Activated T-helper 17 cell treated with anti-CD3 and anti-CD28 coated beads, Interleukin-2, amount 50 U/mL, for 72 hours (primary cell): Measurements from ENCODE around the gene CEP131. TPM values are rescaled to one million over a fixed set of nuclear protein-coding genes. Genes with fewer than 3 reads are reported as not detected.

Experiments
- ATAC-seq: fragments of 150-1000 bp; cut with Tn5 transposase; replicated peaks from 2 replicates; pipeline ENCODE4 v1.10.0; 2021; ENCODE audit warnings: mild to moderate bottlenecking, moderate library complexity
- H3K27ac Mint-ChIP-seq: one replicate; pipeline ENCODE4 v1.8.0; 2022; ENCODE audit warnings: mixed read lengths
- H3K27me3 Mint-ChIP-seq: one replicate; pipeline ENCODE4 v1.8.0; 2022; ENCODE audit warnings: mixed read lengths
- H3K36me3 Mint-ChIP-seq: one replicate; pipeline ENCODE4 v1.8.0; 2022; ENCODE audit warnings: low read depth, mild to moderate bottlenecking, mixed read lengths
- H3K4me1 Mint-ChIP-seq: one replicate; pipeline ENCODE4 v1.8.0; 2022; ENCODE audit warnings: mixed read lengths
- H3K4me3 Mint-ChIP-seq: one replicate; pipeline ENCODE4 v1.8.0; 2022; ENCODE audit warnings: mild to moderate bottlenecking, mixed read lengths
- H3K9me3 Mint-ChIP-seq: one replicate; pipeline ENCODE4 v1.8.0; 2022; ENCODE audit warnings: mixed read lengths
- total RNA-seq, 2 donors: library from RNA; stranded (reverse); gene quantifications; one replicate each; pipeline ENCODE4 v1.2.3, GENCODE V29; 2022

The CEP131 gene
- total RNA-seq, 2 donors from 2014 or later, result 8.4 to 10.4 TPM

DNA sequence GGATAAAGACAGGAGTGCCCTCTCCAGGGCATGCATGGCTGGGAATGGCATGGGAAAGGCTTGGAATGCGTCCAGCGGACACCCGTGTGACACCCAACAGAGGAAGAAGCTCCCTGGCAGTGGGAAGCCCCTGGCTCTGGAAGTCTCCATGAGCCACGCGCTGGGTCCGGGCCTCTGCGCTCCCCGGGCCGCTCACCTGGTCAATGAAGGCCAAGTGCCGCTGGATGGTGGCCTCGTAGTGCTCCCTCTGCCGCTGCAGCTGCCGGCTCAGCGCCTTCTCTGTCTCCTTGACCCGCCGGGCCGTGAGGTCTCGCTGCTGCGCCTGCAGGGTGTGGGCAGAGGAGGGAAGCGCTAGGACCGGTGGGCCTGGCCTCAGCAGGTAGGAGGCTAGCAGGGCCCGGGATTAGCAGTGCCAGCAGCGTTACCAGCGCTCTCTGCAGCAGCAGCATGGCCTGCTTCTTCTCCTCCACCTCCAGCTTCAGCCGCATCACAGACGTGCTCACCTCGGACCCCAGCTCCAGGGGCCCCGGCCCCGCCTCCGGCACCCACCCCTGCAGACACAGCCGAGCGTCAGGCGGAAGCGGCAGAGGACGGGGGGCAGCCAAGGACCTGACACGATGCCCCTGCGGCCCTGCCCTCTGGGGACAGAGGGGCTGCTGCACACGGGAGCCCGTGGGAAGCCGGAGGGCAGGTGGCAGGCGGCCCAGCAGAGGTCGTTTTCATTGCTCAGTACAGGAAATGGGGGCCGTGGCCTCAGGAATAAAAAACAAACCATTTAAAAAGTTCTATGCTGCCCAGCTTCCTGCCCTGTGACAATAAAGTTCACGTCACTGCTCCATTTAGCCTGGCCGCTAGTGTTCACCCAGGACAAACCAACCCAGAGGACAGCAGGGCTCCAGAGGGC lies 26.0 kb downstream of the CEP131 start:
- Mint-ChIP-seq H3K36me3 (no peaks in the 10 kb centered on the region), H3K27me3 (no peaks in the 10 kb centered on the region), H3K4me3 (no peak overlapping the region), H3K9me3 (no peaks in the 10 kb centered on the region), H3K4me1 (no peaks in the 10 kb centered on the region), H3K27ac (no peak overlapping the region)
- no peak for ATAC-seq

DNA sequence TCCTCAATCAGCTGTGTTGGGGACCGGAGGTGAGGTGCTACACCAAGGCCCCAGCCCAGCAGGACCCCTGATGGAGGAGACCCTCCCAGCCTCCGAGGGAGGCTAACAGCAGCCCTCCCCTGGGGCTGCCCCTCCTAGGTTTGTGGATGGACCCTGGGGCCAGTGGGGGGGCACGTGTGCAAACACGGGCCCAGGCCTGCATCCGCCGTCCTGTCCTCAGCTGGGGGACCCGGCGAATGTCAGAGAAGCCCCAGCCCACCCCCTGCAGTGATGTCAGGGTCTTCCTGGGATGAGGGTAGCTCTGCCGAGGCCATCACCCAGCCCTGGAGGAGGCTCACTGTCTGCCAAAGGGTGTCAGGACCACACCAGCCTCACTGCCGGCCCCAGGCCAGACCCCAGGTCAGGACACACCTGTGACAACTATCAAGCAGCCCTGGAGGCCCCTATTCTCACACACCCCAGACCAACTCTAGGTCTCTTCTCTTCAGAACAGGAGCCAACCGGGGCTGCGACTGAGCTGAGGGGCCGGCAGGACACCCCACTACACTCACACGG lies 26.7 kb downstream of the CEP131 start:
- Mint-ChIP-seq H3K36me3 (no peaks in the 10 kb centered on the region), H3K4me1 (no peaks in the 10 kb centered on the region), H3K4me3 (no peak overlapping the region), H3K27ac (no peak overlapping the region), H3K9me3 (no peaks in the 10 kb centered on the region), H3K27me3 (no peaks in the 10 kb centered on the region)
- ATAC-seq, result no peak

DNA sequence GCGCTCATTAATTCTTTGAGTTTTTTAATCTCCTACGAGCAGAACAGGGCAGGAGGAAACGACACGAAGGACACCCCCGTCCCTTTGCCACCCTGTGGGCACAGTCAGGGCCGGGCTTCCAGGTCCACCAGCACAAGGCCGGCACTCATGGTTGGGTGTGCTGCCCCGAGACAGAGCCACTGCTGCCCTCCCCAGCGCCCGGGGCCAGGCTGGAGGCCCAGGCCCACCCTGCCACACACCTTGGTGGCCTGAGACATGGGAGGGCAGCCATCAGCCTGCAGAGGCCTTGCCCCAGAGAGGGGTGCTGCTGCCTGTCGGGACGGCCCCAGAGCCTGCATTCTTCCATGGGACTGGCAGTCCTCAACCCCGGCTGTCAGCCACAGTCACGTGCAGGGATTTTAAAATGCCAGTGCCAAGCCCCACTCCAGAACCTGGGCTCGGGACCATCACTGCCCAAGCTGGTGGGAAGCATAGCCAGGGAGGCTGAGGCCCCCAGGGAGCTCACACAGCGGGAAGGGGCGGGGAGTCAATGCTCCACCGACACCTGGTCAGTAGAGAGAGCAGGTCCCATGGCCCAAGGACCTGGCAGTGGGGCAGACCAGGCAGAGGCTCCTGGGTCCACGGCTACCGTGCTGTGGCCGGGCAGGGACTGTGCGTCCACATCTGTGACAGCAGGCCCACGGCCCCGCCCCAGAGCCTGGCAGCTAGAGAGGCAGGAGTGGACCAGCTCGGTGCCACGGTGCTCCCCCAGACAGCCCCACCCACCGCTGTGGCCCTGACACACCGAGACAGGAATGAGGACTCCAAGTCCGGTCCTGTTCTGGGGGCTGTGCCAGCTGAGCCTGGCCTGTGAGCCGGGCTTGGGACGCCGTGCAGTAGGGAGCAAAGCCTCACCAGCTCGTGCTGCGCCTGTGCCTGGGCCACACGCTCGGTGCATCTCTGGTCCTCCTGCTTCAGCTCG lies 27.5 kb downstream of the CEP131 start:
- Mint-ChIP-seq H3K27ac (no peak overlapping the region), H3K4me3 (no peak overlapping the region), H3K4me1 (no peaks in the 10 kb centered on the region), H3K36me3 (no peaks in the 10 kb centered on the region), H3K9me3 (no peaks in the 10 kb centered on the region), H3K27me3 (no peaks in the 10 kb centered on the region)
- no peak for ATAC-seq

DNA sequence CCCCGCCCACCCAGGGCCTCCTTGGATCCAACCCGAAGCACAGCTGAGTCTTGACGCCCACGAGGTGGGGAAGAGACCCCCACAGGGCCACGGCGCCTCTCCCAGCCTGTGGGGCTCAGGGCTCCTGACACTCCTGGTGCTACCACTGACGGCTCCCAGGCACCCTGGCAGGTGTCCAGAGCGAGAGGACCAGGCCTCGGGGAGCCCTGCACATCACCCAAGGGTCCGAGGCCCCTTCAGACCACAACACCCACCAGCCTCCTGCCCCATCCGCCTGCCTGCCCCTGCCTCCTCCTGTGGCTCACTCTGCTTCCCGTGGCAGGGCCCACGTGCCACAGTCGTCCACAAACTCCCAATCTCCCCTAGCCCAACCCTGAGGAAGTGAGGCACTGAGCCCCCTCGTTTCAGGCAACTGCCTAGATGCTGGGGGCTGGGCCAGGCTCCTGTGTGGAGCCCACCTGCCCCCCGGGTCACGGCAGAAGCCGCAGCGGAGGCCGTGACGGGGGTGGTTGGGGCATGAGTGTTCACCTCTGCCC lies 28.5 kb downstream of the CEP131 start:
- H3K36me3 Mint-ChIP-seq, result no peaks in the 10 kb centered on the region
- no peaks in the 10 kb centered on the region for H3K4me1 Mint-ChIP-seq
- no peak overlapping the region for H3K4me3 Mint-ChIP-seq
- no peak overlapping the region for H3K27ac Mint-ChIP-seq
- no peaks in the 10 kb centered on the region for H3K9me3 Mint-ChIP-seq
- no peaks in the 10 kb centered on the region for H3K27me3 Mint-ChIP-seq
- ATAC-seq, result no peak

DNA sequence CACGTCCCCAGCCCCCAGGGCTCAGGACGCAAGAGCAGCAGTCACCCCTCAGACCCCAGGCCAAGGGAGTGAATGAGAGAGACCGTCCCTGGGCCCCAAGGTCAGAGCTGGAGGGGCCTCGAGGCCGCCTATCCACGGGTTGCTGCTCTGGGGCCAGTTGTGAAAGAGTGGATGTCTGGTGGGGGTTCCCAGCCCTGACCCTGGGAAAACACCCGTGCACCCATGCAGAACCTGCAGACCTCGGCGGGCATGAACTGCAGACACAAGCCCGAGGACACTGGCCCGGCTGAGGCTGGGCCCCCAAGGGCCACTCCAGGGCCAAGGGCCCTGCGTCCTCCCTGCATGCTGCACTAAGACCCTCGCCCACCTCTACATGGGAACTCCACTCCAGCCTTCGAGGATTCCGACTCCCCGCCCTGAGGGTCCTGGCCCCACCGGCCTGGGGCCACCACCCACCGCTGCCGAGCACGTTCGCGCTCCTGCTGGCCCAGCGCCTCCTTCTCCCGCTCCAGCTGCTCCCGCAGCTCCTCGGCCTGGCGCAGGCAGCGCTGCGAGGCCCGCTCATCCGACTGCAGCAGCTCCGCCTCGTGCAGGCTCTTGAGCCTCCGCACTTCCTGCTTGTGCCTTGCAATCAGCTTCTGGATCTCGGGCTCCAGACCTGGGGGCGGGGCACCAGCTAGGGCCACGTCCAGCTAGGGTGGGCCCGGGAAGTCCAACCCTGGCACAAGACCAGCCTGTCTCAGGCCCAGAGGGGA lies 29.1 kb downstream of the CEP131 start:
- H3K4me1 Mint-ChIP-seq, result no peaks in the 10 kb centered on the region
- no peaks in the 10 kb centered on the region for H3K9me3 Mint-ChIP-seq
- H3K36me3 Mint-ChIP-seq, result no peaks in the 10 kb centered on the region
- H3K27me3 Mint-ChIP-seq, result no peaks in the 10 kb centered on the region
- H3K27ac Mint-ChIP-seq, result no peak overlapping the region
- ATAC-seq, result no peak
- H3K4me3 Mint-ChIP-seq, result no peak overlapping the region

DNA sequence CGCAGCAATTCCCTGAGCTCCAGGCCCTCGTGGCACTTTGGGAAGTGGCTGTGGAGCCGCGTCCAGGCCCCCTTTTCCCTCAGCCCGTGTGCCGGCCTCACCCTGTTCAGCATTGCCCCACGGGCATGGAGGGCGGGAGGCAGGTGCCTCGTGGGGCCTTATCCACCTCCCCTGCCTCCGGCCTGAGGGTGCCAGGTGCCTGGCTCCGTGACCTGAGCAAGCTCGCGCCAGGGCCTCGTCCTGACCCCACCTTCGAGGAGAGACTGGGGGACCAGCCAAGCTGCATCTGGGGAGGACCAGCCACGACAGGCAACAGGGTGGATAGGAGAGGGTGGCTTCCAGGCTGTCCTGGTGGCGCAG lies 29.7 kb downstream of the CEP131 start:
- Mint-ChIP-seq H3K9me3 (no peaks in the 10 kb centered on the region), H3K27ac (no peak overlapping the region), H3K4me1 (no peaks in the 10 kb centered on the region), H3K4me3 (no peak overlapping the region), H3K36me3 (no peaks in the 10 kb centered on the region), H3K27me3 (no peaks in the 10 kb centered on the region)
- no peak for ATAC-seq

DNA sequence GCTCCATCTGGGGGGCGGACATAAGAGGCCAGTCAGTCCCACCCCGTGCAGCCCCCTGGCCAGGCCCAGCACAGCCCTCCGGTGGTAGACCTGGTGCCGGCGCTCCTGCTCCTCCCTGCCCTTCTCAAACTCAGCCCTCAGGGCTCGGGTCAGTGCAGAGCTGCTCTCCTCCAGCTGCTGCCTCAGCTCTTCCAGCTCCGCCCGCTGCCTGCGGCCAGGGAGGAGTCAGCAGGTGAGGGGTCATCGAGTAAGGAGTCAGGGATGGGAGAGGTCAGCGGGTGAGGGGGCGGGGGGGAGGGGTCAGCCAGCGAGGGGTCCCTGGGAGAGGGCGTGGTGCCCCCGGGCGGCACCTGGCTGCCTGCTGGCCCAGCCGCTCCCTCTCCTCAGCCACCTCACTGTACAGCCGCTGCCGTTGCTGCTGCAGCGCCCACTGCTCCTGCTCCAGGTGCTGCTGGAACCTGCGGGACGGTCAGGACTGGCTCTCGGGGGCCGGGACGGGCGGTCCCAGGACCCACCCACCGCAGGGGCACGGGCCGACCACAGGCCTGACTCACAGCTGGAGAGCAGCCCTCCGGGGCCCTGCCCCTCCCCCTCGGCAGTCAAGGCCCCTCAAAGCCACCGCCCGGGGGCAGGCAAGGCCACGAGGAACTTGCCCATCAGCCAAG lies 30.2 kb downstream of the CEP131 start:
- Mint-ChIP-seq H3K4me3 (no peak overlapping the region), H3K4me1 (no peaks in the 10 kb centered on the region), H3K27me3 (no peaks in the 10 kb centered on the region), H3K36me3 (no peaks in the 10 kb centered on the region), H3K9me3 (no peaks in the 10 kb centered on the region), H3K27ac (no peak overlapping the region)
- no peak for ATAC-seq

DNA sequence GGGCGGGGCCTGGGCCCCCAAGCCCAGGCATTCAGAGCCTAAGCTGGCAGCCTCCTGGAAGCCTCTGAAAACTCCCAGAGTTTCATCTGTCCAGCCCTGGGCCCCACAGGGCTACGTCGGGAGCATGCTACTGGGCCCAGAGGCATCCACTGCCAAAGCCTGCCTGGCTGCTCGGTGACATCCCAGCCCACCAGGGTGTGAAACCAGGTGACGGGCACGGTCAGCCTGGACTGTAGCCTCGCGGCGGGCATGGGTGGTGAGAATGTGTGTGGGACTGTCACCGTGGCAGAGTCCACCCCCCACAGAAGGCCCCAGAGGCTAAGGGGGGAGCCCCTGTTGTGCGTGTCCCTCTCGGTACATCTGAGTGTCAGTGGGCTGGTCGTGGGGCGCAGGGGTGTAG lies 31.1 kb downstream of the CEP131 start:
- H3K9me3 Mint-ChIP-seq, result no peaks in the 10 kb centered on the region
- H3K27ac Mint-ChIP-seq, result no peak overlapping the region
- H3K27me3 Mint-ChIP-seq, result no peaks in the 10 kb centered on the region
- ATAC-seq, result no peak
- no peaks in the 10 kb centered on the region for H3K4me1 Mint-ChIP-seq
- H3K36me3 Mint-ChIP-seq, result no peaks in the 10 kb centered on the region
- H3K4me3 Mint-ChIP-seq, result no peak overlapping the region

DNA sequence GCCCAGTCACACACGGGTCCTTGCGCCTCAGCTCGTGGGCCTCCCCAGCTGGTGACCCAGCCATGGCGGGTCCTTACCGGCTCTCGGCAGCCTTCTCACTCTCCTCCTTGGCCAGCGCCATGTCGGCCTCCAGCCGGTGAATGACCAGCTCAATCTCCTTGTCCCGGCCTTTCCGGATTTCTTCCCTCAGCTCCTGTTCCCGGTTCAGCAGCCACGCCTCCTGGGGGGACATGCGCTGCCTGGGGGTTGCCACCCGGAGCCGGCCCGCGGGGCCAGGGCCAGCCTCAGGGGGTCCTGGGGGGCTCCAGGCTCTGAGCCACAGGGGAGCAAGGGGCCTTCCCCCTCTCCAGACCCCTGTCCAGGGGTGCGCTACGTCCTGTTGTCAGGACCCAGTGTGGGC lies 31.6 kb downstream of the CEP131 start:
- Mint-ChIP-seq H3K4me3 (no peak overlapping the region), H3K27ac (no peak overlapping the region), H3K27me3 (no peaks in the 10 kb centered on the region), H3K36me3 (no peaks in the 10 kb centered on the region), H3K4me1 (no peaks in the 10 kb centered on the region), H3K9me3 (no peaks in the 10 kb centered on the region)
- ATAC-seq, result no peak

DNA sequence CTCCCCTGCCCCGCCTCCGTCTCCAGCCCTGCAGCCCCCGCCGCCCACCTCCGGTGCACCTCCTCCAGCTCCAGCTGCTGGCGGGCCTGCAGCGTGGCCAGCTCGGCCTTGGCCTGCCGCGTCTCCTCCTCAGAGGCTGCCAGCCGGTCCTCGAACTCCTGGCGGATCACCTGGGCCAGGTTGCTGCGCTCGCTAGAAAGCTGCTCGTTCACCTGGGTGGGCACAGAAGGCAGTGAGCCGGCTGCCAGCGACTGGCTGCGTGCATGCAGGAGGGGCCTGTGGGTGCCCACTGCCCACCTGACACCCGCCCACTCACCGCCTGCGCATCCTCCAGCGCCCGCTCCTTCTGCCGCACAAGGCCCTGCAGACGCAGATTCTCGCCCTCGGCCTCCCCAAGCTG lies 32.2 kb downstream of the CEP131 start:
- Mint-ChIP-seq H3K36me3 (no peaks in the 10 kb centered on the region), H3K27me3 (no peaks in the 10 kb centered on the region), H3K4me1 (no peaks in the 10 kb centered on the region), H3K27ac (no peak overlapping the region), H3K4me3 (no peak overlapping the region), H3K9me3 (no peaks in the 10 kb centered on the region)
- no peak for ATAC-seq

DNA sequence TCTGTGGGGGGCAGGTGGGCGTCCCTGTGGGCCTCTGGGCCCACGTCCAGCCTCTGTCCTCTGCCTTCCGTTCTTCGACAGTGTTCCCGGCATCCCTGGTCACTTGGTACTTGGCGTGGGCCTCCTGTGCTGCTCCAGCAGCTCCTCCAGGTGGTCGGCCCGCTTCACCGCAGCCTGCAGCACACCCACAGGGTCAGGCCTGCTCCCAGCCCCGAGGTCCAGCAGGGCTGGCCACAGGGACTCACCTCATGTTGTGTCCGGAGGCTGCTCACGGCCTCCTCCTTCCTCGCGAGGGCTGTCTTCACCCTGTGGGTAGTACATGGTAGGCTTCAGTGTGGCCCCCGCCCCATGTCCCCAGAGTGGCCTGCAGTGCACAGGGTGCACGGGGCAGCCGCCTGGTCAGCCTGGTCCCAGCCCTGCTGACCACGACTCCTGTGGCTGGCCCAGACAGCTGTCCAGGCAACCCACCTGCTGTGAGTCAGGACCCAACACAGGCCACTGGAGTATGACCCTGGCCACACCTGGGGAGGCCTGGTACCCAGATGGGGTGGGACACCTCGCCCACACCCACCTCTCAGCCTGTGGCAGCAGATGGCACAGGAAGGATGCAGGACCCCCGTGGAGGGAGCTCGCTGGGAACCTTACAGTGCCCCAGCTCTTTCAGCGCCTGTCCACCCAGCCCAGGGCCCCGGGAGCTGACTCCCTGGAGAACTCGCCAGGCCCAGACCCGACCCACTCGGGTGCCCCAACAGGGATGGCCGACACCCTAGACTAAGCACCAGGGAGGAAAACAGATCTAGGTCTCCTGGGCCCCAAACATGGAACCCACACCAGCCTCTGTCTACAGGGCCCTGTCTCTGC lies 32.9 kb downstream of the CEP131 start:
- Mint-ChIP-seq H3K36me3 (no peaks in the 10 kb centered on the region), H3K4me1 (no peaks in the 10 kb centered on the region), H3K4me3 (no peak overlapping the region), H3K27ac (no peak overlapping the region), H3K27me3 (no peaks in the 10 kb centered on the region), H3K9me3 (no peaks in the 10 kb centered on the region)
- peak; percentile 14 for ATAC-seq

DNA sequence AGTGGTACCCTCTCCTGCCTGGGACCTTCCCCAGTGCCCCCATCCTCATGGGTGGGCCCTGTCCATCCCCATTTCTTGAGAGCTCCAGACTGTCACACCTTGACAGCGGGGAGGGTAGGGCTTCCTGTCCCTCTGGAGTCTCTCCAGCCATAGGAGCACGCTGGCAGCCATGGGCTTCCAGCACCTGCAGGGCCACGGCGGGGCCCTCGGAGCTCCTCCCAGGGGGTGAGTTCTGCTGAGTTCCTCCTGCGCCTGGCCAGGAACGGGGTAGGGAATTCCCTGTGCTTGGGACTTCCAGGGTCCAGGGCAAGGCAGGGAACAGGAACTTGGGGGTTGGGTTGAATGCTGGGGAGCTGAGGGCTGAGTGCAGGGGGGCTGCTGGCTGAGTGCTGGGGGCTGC lies 33.7 kb downstream of the CEP131 start:
- H3K4me1 Mint-ChIP-seq, result no peaks in the 10 kb centered on the region
- H3K9me3 Mint-ChIP-seq, result no peaks in the 10 kb centered on the region
- H3K36me3 Mint-ChIP-seq, result no peaks in the 10 kb centered on the region
- H3K27ac Mint-ChIP-seq, result no peak overlapping the region
- H3K27me3 Mint-ChIP-seq, result peaks cover 3% of the 10 kb centered on the region
- no peak for ATAC-seq
- H3K4me3 Mint-ChIP-seq, result no peak overlapping the region

DNA sequence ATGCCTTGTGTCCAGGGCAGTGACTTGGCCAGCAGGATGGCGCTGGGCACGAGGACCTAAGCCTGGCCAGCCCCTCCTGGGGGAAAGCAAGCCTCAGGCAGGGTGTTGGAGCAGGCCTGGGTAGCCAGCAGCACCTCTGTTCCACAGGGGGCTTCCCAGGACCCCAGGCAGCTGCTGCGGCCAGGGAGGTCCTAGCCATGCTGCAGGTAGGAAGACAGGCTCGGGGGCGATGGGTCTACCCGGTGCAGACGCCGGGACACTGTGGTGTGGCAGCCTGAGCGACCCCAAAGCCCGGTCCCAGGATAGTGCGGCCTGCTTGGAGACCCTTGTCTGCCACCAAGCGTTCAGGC lies 34.3 kb downstream of the CEP131 start:
- ATAC-seq, result no peak
- Mint-ChIP-seq H3K4me3 (no peak overlapping the region), H3K9me3 (no peaks in the 10 kb centered on the region), H3K36me3 (no peaks in the 10 kb centered on the region), H3K4me1 (no peaks in the 10 kb centered on the region), H3K27ac (no peak overlapping the region), H3K27me3 (peaks cover 3% of the 10 kb centered on the region)
